C4-2B (cell line): ENCODE measurements around the gene RXRA.

ENCODE experiments used
- H3K27ac ChIP-seq: fragments of 450-650 bp; 2 replicates; pipeline ENCODE4 v1.5.1; 2017
- ZFX ChIP-seq: fragments of 450-650 bp; IDR thresholded peaks from 2 replicates; pipeline ENCODE4 v1.6.1; 2017
- TF ChIP-seq, protein P1 (sequence below): fragments of 450-650 bp; conservative IDR thresholded peaks from 2 replicates; pipeline ENCODE4 v1.5.1; 2017; ENCODE audit warnings: mild to moderate bottlenecking

Gene RXRA

GRCh38 chr9:134460206-134460605 lies 134.0 kb downstream of the RXRA start:
- no peak overlapping the region for H3K27ac ChIP-seq
- TF ChIP-seq ZFX = no peak
- TF ChIP-seq, protein P1, sequence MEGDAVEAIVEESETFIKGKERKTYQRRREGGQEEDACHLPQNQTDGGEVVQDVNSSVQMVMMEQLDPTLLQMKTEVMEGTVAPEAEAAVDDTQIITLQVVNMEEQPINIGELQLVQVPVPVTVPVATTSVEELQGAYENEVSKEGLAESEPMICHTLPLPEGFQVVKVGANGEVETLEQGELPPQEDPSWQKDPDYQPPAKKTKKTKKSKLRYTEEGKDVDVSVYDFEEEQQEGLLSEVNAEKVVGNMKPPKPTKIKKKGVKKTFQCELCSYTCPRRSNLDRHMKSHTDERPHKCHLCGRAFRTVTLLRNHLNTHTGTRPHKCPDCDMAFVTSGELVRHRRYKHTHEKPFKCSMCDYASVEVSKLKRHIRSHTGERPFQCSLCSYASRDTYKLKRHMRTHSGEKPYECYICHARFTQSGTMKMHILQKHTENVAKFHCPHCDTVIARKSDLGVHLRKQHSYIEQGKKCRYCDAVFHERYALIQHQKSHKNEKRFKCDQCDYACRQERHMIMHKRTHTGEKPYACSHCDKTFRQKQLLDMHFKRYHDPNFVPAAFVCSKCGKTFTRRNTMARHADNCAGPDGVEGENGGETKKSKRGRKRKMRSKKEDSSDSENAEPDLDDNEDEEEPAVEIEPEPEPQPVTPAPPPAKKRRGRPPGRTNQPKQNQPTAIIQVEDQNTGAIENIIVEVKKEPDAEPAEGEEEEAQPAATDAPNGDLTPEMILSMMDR = no peak

- TF ChIP-seq ZFX = no peak
- TF ChIP-seq, protein P1 = no peak
- H3K27ac ChIP-seq = no peak overlapping the region
These were observed 134.6 kb downstream of the RXRA start for GRCh38 chr9:134460896-134461295.

DNA sequence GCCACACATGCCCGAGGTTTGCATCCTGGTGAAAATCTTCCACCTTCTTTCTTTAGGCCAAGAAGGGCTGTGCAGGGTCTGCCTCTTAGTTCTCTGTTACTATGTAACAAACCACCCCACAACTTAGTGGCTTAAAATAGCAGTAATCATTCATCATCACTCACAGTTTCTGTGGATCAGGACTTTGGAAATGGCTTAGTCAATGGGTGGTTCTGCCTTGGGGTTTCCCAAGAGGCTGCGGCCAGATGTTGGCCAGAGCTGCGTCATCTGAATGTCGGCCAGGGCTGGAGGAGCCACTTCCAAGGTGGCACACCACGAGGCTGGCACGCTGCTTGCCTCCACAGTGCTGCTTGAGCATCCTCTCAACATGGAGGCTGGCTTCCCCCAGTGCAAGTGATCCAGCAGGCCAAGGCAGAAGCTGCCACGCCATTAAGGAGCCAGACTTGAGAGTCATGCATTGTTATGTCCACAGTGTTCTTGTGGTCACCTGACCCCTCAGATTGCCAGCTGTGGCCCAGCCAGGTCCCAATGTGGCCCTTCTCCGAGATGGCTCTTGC lies 135.2 kb downstream of the RXRA start:
- TF ChIP-seq, protein P1 = no peak
- no peak for TF ChIP-seq ZFX
- H3K27ac ChIP-seq = no peak overlapping the region

GRCh38 chr9:134462318-134462717 lies 136.1 kb downstream of the RXRA start:
- H3K27ac ChIP-seq = no peak overlapping the region

DNA sequence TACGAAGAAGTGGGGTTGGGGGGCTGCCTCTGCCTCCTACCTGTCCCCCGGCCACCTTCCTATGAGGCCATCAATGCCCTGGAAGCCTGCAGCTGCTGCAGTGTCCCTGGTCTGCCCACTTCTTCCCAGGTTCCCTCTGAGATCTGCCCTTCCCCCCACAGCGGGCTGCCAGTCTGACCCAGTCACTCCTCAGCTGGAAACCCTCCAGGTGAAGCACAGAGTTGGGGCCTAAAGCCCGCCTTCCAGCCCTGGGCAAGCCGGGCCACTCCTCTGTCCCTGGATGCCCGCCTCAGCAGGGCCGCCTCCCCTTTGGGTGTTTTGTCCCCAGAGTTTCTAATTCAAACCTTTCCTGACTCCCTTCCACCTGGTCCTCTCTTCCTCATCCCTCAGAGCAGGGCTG lies 137.0 kb downstream of the RXRA start:
- TF ChIP-seq, protein P1 = no peak
- no peak for TF ChIP-seq ZFX
- no peak overlapping the region for H3K27ac ChIP-seq

More at GRCh38 chr9:134462318-134462717, 136.1 kb downstream of the RXRA start:
- TF ChIP-seq, protein P1 = no peak
- no peak for TF ChIP-seq ZFX

- H3K27ac ChIP-seq = no peak overlapping the region
- TF ChIP-seq, protein P1 = no peak
- no peak for TF ChIP-seq ZFX
These were observed 140.8 kb downstream of the RXRA start for GRCh38 chr9:134466869-134467616.

DNA sequence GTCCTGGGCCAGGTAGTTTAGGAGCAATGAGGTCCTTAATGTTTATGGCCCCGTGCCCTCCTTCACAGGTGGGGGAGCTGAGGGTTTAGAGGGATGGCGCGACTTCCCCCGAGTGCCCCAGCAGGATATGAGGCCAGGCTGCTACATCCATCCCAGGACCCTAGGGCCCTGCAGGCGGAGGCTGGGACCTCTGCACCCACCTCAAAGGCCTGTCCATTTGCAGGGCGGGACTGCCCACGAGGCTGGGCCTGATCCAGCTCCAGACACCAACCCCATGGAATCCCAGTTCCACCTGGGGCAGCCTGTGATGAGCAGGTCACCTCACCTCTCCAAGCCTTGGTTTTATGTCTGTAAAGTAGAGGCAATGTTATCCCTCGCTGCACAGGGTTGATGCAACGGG lies 142.1 kb downstream of the RXRA start:
- no peak overlapping the region for H3K27ac ChIP-seq
- TF ChIP-seq, protein P1 = no peak
- no peak for TF ChIP-seq ZFX
